K562 (cell line): ENCODE results near the gene FBXL13. TPM values are rescaled to one million over a fixed set of nuclear protein-coding genes. Genes with fewer than 3 reads are reported as not detected.

Experiments
- ATAC-seq: fragments of 200-7000 bp; cut with Tn5 transposase; 3 replicates; pipeline ENCODE4 v1.9.1; 2020; ENCODE audit warnings: moderate library complexity
- BruUV-seq: library from RNA; stranded (reverse); fragments of 400-500 nt; replicated peaks from 2 replicates; lab custom pipeline; 2021; lab: Mats Ljungman, UMichigan
- CTCF ChIA-PET: fragments of 300-600 bp; formaldehyde crosslinking; extraction: SDS; loops from one replicate; lab custom pipeline; 2021; ENCODE audit warnings: low intra/inter-chr PET ratio; lab: Yijun Ruan, JAX
- POLR2A ChIA-PET: fragments of 300-600, 350-650 bp; sonication (Branson Sonifier 250); formaldehyde crosslinking; extraction: SDS; loops from one replicate; lab custom pipeline; 2021; ENCODE audit warnings: antibody characterized with exemption, inconsistent platforms; lab: Yijun Ruan, JAX
- DNase-seq, 4 experiments: peaks; one replicate each; pipeline versions ENCODE4 v3.0.0 to v3.0.0-alpha.2; 2011 to 2018; ENCODE audit warnings: low spot score in 3 of 4, mixed read lengths in 3 of 4; ENCODE audit errors: extremely low read depth in 1 of 4
- FAIRE-seq: peaks from 2 replicates; lab custom pipeline; 2011; peaks lifted over from hg19 to GRCh38; lab: Jason Lieb, UNC
- H2AFZ ChIP-seq: 2 replicates; pipeline ENCODE4 v1.6.0; 2011; ENCODE audit warnings: low read depth, low read length, control low read depth, inconsistent platforms
- H3K27ac ChIP-seq: fragments of 200-600 bp; 3 replicates; pipeline ENCODE4 v1.8.0; 2011; ENCODE audit warnings: low read depth, mild to moderate bottlenecking, control low read depth, inconsistent platforms, low read length, moderate library complexity, mixed read lengths; ENCODE audit errors: extremely low read depth
- H3K27me3 ChIP-seq, 2 experiments: fragments of 300-600 bp in 1 of 2; 2 replicates in 1 of 2; 3 replicates in 1 of 2; pipeline versions ENCODE4 v1.6.0 to v1.8.0; 2011; ENCODE audit warnings: inconsistent platforms in 2 of 2, low read length in 2 of 2, mild to moderate bottlenecking in 1 of 2, mixed read lengths in 1 of 2, moderate library complexity in 1 of 2; ENCODE audit not compliant: control insufficient read depth in 2 of 2, insufficient read depth in 2 of 2
- H3K36me3 ChIP-seq: fragments of 300-600 bp; 3 replicates; pipeline ENCODE4 v1.8.0; 2011; ENCODE audit warnings: mild to moderate bottlenecking, low read length, inconsistent platforms; ENCODE audit not compliant: control insufficient read depth, insufficient read depth
- H3K4me1 ChIP-seq, 2 experiments: fragments of 200-600 bp in 1 of 2; replicated peaks in 1 of 2; 2 replicates in 1 of 2; 3 replicates in 1 of 2; pipeline versions ENCODE4 v1.5.1 to v1.8.0; 2011; ENCODE audit warnings: inconsistent platforms in 2 of 2, low read length in 2 of 2, mild to moderate bottlenecking in 1 of 2, mixed read lengths in 1 of 2, moderate library complexity in 1 of 2; ENCODE audit not compliant: control insufficient read depth in 2 of 2, insufficient read depth in 2 of 2
- H3K4me2 ChIP-seq: 2 replicates; pipeline ENCODE4 v1.6.1; 2011; ENCODE audit warnings: low read length, control low read depth, inconsistent platforms, mixed read lengths; ENCODE audit not compliant: insufficient read depth
- H3K4me3 ChIP-seq: fragments of 200-600 bp; sonication (generic), shearing (Covaris generic); 2 replicates; pipeline ENCODE4 v1.5.1; 2016; ENCODE audit warnings: control low read depth, inconsistent platforms
- H3K79me2 ChIP-seq: fragments of 200-600 bp; 3 replicates; pipeline ENCODE4 v1.8.0; 2011; ENCODE audit warnings: low read length, inconsistent platforms; ENCODE audit not compliant: control insufficient read depth, insufficient read depth
- H3K9ac ChIP-seq, 2 experiments: 2 replicates each; pipeline versions ENCODE4 v1.6.0 to v1.6.1; 2011; ENCODE audit warnings: low read depth in 2 of 2, low read length in 2 of 2, control low read depth in 1 of 2, inconsistent platforms in 1 of 2, mild to moderate bottlenecking in 1 of 2, mixed read lengths in 1 of 2; ENCODE audit not compliant: insufficient read depth in 1 of 2
- H3K9me1 ChIP-seq: one replicate; pipeline ENCODE4 v1.6.0; 2011; ENCODE audit warnings: inconsistent platforms, mild to moderate bottlenecking, low read length, moderate library complexity; ENCODE audit not compliant: control insufficient read depth, insufficient read depth
- H3K9me3 ChIP-seq: replicated peaks from 2 replicates; pipeline ENCODE4 v1.5.1; 2011; ENCODE audit warnings: low read depth, low read length, inconsistent platforms; ENCODE audit not compliant: control insufficient read depth, insufficient read depth
- H4K20me1 ChIP-seq: replicated peaks from 2 replicates; pipeline ENCODE4 v1.6.1; 2011; ENCODE audit warnings: low read length, inconsistent platforms, mixed read lengths; ENCODE audit not compliant: control insufficient read depth, insufficient read depth
- C11orf30 ChIP-seq: fragments of 450-650 bp; IDR thresholded peaks from 2 replicates; pipeline ENCODE4 v1.6.1; 2016; ENCODE audit warnings: low read depth, mild to moderate bottlenecking
- MAFF ChIP-seq: IDR thresholded peaks from 2 replicates; pipeline ENCODE4 v1.6.1; 2012; ENCODE audit warnings: low read length, improper control_type of control experiment
- MAFG ChIP-seq: fragments of 450-650 bp; conservative IDR thresholded peaks from 2 replicates; pipeline ENCODE4 v1.6.1; 2016; ENCODE audit warnings: missing genetic modification characterization, missing compliant biosample characterization
- MAFK ChIP-seq: IDR thresholded peaks from 2 replicates; pipeline ENCODE4 v1.6.1; 2011; ENCODE audit warnings: low read length, improper control_type of control experiment
- ZNF316 ChIP-seq: fragments of 450-650 bp; IDR thresholded peaks from 2 replicates; pipeline ENCODE4 v1.6.1; 2016
- WGBS: fragments of 100-300 bp; shearing (Covaris generic); methylation state at CpG from one replicate; pipeline ENCODE4 v1.1.6; 2016; ENCODE audit warnings: low coverage, mixed read lengths; ENCODE audit not compliant: insufficient coverage; ENCODE audit errors: missing lambda C conversion rate; 5-methylcytosine and 5-hydroxymethylcytosine counted together
- in situ Hi-C: fragments of 300-500 bp; cut with MboI; formaldehyde crosslinking; loops from 4 replicates; pipeline ENCODE4 v1.15.0; 2018; ENCODE audit warnings: inconsistent platforms, mixed read lengths
- intact Hi-C: fragments of 100-400 bp; cut with micrococcal nuclease; formaldehyde crosslinking; loops from 2 replicates; pipeline ENCODE4 v1.14.2; 2022
- polyA plus RNA-seq, 8 experiments: library from polyadenylated mRNA; depleted of rRNA in 4 of 8; stranded (reverse) in 5 of 8; unstranded in 3 of 8; fragments of >200 nt; fragmentation: Nextera tagmentation in 2 of 8; fragmentation: Illumina TruSeq in 1 of 8; extraction: Ambion mirVana in 2 of 8; extraction: Trizol in 1 of 8; gene quantifications; 2 replicates each; pipeline versions ENCODE4 v1.2.1 to v1.2.3, GENCODE V29; 2011 to 2014; ENCODE audit warnings: inconsistent platforms in 1 of 8, missing spikeins in 1 of 8
- total RNA-seq, 7 experiments: library from RNA; depleted of rRNA in 6 of 7; stranded (reverse); fragments of >200 nt in 6 of 7; fragmentation: Illumina TruSeq in 2 of 7; extraction: Trizol in 2 of 7; gene quantifications; 2 replicates each; pipeline versions ENCODE4 v1.2.1 to v1.2.3, GENCODE V29; 2011 to 2021; ENCODE audit warnings: low replicate concordance in 1 of 7
- TF ChIP-seq, protein P1 (sequence below), 2 experiments: IDR thresholded peaks; 2 replicates each; pipeline ENCODE4 v1.6.1; 2012; ENCODE audit warnings: improper control_type of control experiment in 2 of 2, low read depth in 2 of 2, low read length in 2 of 2, borderline replicate concordance in 1 of 2

FBXL13 gene
- total and polyA plus RNA-seq, 9 of the 15 experiments (the other 6 are each of a cell fraction or from before 2014, with no cell fraction given): 16.3 to 55.0 (median 25.4) TPM

- peak; percentile 65 for TF ChIP-seq MAFG (tag)
- peak; percentile 83 for TF ChIP-seq MAFF
- peak; percentile 87 for TF ChIP-seq MAFK
- peak; percentile 84 for TF ChIP-seq ZNF316
- TF ChIP-seq C11orf30: peak; percentile 73
- TF ChIP-seq, protein P1, sequence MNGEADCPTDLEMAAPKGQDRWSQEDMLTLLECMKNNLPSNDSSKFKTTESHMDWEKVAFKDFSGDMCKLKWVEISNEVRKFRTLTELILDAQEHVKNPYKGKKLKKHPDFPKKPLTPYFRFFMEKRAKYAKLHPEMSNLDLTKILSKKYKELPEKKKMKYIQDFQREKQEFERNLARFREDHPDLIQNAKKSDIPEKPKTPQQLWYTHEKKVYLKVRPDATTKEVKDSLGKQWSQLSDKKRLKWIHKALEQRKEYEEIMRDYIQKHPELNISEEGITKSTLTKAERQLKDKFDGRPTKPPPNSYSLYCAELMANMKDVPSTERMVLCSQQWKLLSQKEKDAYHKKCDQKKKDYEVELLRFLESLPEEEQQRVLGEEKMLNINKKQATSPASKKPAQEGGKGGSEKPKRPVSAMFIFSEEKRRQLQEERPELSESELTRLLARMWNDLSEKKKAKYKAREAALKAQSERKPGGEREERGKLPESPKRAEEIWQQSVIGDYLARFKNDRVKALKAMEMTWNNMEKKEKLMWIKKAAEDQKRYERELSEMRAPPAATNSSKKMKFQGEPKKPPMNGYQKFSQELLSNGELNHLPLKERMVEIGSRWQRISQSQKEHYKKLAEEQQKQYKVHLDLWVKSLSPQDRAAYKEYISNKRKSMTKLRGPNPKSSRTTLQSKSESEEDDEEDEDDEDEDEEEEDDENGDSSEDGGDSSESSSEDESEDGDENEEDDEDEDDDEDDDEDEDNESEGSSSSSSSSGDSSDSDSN (IDR thresholded peaks at IDR 0.05; ENCODE audit: borderline replicate concordance in 1 of 2, low read depth in 2 of 2, low read length in 2 of 2): no peak
- POLR2A ChIA-PET: interaction anchor here (1.0 to 1.7 kb wide), 4 partner anchors 10 to 259 kb away, joined by 3 to 5 read pairs (median 4); no protein-coding TSS in a partner anchor
- Histone ChIP-seq H3K27ac (no peak overlapping the region), H2AFZ (no peak overlapping the region), H3K4me2 (no peak overlapping the region), H3K9me3 (no peaks in the 10 kb centered on the region), H3K27me3 (no peaks in the 10 kb centered on the region), H3K9me1 (no peaks in the 10 kb centered on the region), H3K36me3 (peaks cover 72% of the 10 kb centered on the region), H3K79me2 (no peaks in the 10 kb centered on the region), H3K4me1 (no peaks in the 10 kb centered on the region), H3K4me3 (no peak overlapping the region), H3K9ac (no peak overlapping the region), H4K20me1 (no peaks in the 10 kb centered on the region)
- in situ Hi-C loops: no loop called here
- intact Hi-C loops: no loop called here
- WGBS: 79% methylated on average over 8 of the region's 8 CpGs
- DNase-seq: no peak
- no peak for FAIRE-seq
- CTCF ChIA-PET: no interaction called here
- no TSS peak for BruUV-seq
- no peak for ATAC-seq
Measured at GRCh38 chr7:102811942-102812678, 262.5 kb downstream of the FBXL13 start.
